ENCODE measurements around the gene GABBR2.

GABBR2 gene

DNA sequence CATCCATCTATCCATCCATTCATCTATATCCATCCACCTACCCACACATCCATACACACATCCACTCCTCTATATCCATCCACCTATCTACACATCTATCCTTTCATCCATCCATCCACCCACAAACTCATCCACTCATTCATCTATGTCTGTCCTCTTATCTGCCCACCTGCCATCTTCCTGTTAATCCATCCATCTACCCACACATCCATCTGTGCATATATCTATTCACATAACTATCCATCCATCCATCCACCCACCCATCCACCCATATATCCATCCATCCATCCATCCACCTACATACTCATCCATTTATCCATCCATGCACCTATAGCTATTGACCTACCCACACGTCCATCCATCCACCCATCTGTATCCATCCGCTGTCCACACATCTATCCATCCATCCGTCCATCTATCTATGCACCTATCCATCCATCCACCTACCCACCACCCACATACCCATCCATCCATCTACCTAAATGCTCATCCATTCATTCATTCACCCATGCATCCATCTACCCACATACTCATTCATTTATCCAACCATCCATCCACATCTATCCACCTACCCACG is 271.2 kb downstream of the GABBR2 start:
- Histone ChIP-seq H3K4me1 (ENCODE audit: insufficient read depth, low read length) (no peaks in the 10 kb centered on the region), H3K27ac (ENCODE audit: low read depth, low read length) (no peak overlapping the region), H3K36me3 (ENCODE audit: insufficient read depth, low read length) (no peaks in the 10 kb centered on the region), H3K9me3 (ENCODE audit: low read length) (no peaks in the 10 kb centered on the region), H3K4me3 (ENCODE audit: low read depth in 1 of 2, low read length in 2 of 2) (no peak overlapping the region), H3K27me3 (ENCODE audit: control insufficient read depth in 1 of 2, insufficient read depth in 2 of 2, low read length in 2 of 2) (no peaks in the 10 kb centered on the region), H3K9ac (ENCODE audit: low read length) (no peak overlapping the region)

DNA sequence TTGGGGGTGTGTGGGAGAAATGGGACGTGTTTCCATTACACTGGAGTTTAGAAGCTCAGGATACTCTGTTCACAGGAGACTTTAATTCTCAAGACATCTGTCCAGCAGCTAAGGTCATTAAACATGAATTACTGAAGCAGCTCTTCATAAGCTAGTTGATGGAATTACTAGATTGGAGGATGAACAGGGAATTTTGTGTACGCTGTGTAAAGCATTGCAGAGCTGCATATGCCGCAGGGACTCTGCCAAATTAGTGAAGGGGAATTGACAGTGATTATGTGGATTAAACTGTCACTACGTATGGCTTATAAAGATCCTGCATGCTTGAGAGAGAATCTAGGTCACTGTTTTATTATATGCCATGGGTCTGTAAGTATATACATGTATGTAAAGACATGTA is 275.8 kb downstream of the GABBR2 start:
- no peak overlapping the region for H3K9ac ChIP-seq (ENCODE audit: low read length)
- no peaks in the 10 kb centered on the region for H3K4me1 ChIP-seq (ENCODE audit: insufficient read depth, low read length)
- no peaks in the 10 kb centered on the region for H3K27me3 ChIP-seq (ENCODE audit: control insufficient read depth in 1 of 2, insufficient read depth in 2 of 2, low read length in 2 of 2)
- no peak overlapping the region for H3K27ac ChIP-seq (ENCODE audit: low read depth, low read length)
- no peaks in the 10 kb centered on the region for H3K9me3 ChIP-seq (ENCODE audit: low read length)
- no peak overlapping the region for H3K4me3 ChIP-seq (ENCODE audit: low read depth in 1 of 2, low read length in 2 of 2)
- no peaks in the 10 kb centered on the region for H3K36me3 ChIP-seq (ENCODE audit: insufficient read depth, low read length)

DNA sequence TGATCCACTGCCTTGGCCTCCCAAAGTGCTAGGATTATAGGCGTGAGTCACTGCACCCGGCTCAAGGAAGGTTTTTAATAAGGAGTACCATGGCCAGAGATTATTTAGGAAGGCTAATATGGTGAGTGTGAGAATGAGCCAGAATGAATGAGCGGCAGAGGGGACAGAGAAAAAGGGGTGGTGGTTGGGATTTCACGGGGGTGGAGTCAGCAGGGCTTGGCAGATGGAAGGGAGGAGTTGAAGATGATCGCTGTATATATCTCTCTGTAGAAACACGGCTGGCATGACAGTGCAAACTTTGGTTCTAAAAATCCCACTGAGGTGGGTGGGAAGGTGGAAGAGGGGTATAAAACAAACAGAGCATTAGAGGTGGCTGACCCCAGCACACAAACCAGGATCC is 276.6 kb downstream of the GABBR2 start:
- Histone ChIP-seq H3K4me1 (ENCODE audit: insufficient read depth, low read length) (no peaks in the 10 kb centered on the region), H3K9ac (ENCODE audit: low read length) (no peak overlapping the region), H3K4me3 (ENCODE audit: low read depth in 1 of 2, low read length in 2 of 2) (no peak overlapping the region), H3K9me3 (ENCODE audit: low read length) (no peaks in the 10 kb centered on the region), H3K36me3 (ENCODE audit: insufficient read depth, low read length) (no peaks in the 10 kb centered on the region), H3K27ac (ENCODE audit: low read depth, low read length) (no peak overlapping the region), H3K27me3 (ENCODE audit: control insufficient read depth in 1 of 2, insufficient read depth in 2 of 2, low read length in 2 of 2) (no peaks in the 10 kb centered on the region)

GRCh38 chr9:98430535-98431292 is 278.0 kb downstream of the GABBR2 start:
- Histone ChIP-seq H3K27ac (ENCODE audit: low read depth, low read length) (no peak overlapping the region), H3K4me1 (ENCODE audit: insufficient read depth, low read length) (no peaks in the 10 kb centered on the region), H3K27me3 (ENCODE audit: control insufficient read depth in 1 of 2, insufficient read depth in 2 of 2, low read length in 2 of 2) (no peaks in the 10 kb centered on the region), H3K36me3 (ENCODE audit: insufficient read depth, low read length) (no peaks in the 10 kb centered on the region), H3K9me3 (ENCODE audit: low read length) (no peaks in the 10 kb centered on the region), H3K9ac (ENCODE audit: low read length) (no peak overlapping the region), H3K4me3 (ENCODE audit: low read depth in 1 of 2, low read length in 2 of 2) (no peak overlapping the region)

DNA sequence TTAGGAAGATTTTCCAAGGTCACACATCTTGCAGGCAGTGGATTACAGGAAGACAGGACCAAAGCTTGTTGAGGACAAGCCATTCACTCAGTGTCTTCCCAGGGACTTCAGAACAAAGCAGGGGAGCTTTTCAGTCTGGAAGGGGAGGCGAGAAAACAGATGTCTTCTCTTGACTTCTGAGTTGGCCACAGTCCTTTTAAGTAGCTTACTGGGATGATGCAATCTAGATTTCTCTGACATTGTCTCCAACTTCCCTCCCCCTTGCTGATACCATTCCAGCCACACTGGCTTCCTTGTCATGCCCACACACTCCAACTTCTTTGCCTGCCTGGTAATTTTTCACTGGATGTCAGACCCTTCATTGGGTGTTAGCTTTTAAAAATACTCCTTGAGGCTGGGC is 279.1 kb downstream of the GABBR2 start:
- Histone ChIP-seq H3K27ac (ENCODE audit: low read depth, low read length) (no peak overlapping the region), H3K4me1 (ENCODE audit: insufficient read depth, low read length) (no peaks in the 10 kb centered on the region), H3K4me3 (ENCODE audit: low read depth in 1 of 2, low read length in 2 of 2) (no peak overlapping the region), H3K9ac (ENCODE audit: low read length) (no peak overlapping the region), H3K36me3 (ENCODE audit: insufficient read depth, low read length) (no peaks in the 10 kb centered on the region), H3K27me3 (ENCODE audit: control insufficient read depth in 1 of 2, insufficient read depth in 2 of 2, low read length in 2 of 2) (no peaks in the 10 kb centered on the region), H3K9me3 (ENCODE audit: low read length) (no peaks in the 10 kb centered on the region)

GRCh38 chr9:98428454-98428853 is 280.3 kb downstream of the GABBR2 start:
- Histone ChIP-seq H3K9ac (ENCODE audit: low read length) (no peak overlapping the region), H3K27me3 (ENCODE audit: control insufficient read depth in 1 of 2, insufficient read depth in 2 of 2, low read length in 2 of 2) (no peaks in the 10 kb centered on the region), H3K27ac (ENCODE audit: low read depth, low read length) (no peak overlapping the region), H3K4me1 (ENCODE audit: insufficient read depth, low read length) (no peaks in the 10 kb centered on the region), H3K9me3 (ENCODE audit: low read length) (no peaks in the 10 kb centered on the region), H3K4me3 (ENCODE audit: low read depth in 1 of 2, low read length in 2 of 2) (no peak overlapping the region), H3K36me3 (ENCODE audit: insufficient read depth, low read length) (no peaks in the 10 kb centered on the region)

- no peak overlapping the region for H3K27ac ChIP-seq (ENCODE audit: low read depth, low read length)
Observed at GRCh38 chr9:98427491-98427890, 281.2 kb downstream of the GABBR2 start.

GRCh38 chr9:98425079-98425478 is 283.7 kb downstream of the GABBR2 start:
- Histone ChIP-seq H3K27ac (ENCODE audit: low read depth, low read length) (no peak overlapping the region), H3K36me3 (ENCODE audit: insufficient read depth, low read length) (no peaks in the 10 kb centered on the region), H3K4me3 (ENCODE audit: low read depth in 1 of 2, low read length in 2 of 2) (no peak overlapping the region), H3K9me3 (ENCODE audit: low read length) (no peaks in the 10 kb centered on the region), H3K27me3 (ENCODE audit: control insufficient read depth in 1 of 2, insufficient read depth in 2 of 2, low read length in 2 of 2) (no peaks in the 10 kb centered on the region), H3K9ac (ENCODE audit: low read length) (no peak overlapping the region), H3K4me1 (ENCODE audit: insufficient read depth, low read length) (no peaks in the 10 kb centered on the region)

More at GRCh38 chr9:98427491-98427890, 281.2 kb downstream of the GABBR2 start:
- Histone ChIP-seq H3K9me3 (ENCODE audit: low read length) (no peaks in the 10 kb centered on the region), H3K4me1 (ENCODE audit: insufficient read depth, low read length) (no peaks in the 10 kb centered on the region), H3K4me3 (ENCODE audit: low read depth in 1 of 2, low read length in 2 of 2) (no peak overlapping the region), H3K9ac (ENCODE audit: low read length) (no peak overlapping the region), H3K36me3 (ENCODE audit: insufficient read depth, low read length) (no peaks in the 10 kb centered on the region), H3K27me3 (ENCODE audit: control insufficient read depth in 1 of 2, insufficient read depth in 2 of 2, low read length in 2 of 2) (no peaks in the 10 kb centered on the region)

GRCh38 chr9:98419260-98419603 is 289.5 kb downstream of the GABBR2 start:
- Histone ChIP-seq H3K27ac (ENCODE audit: low read depth, low read length) (no peak overlapping the region), H3K27me3 (ENCODE audit: control insufficient read depth in 1 of 2, insufficient read depth in 2 of 2, low read length in 2 of 2) (no peaks in the 10 kb centered on the region), H3K36me3 (ENCODE audit: insufficient read depth, low read length) (no peaks in the 10 kb centered on the region), H3K4me3 (ENCODE audit: low read depth in 1 of 2, low read length in 2 of 2) (no peak overlapping the region), H3K9me3 (ENCODE audit: low read length) (no peaks in the 10 kb centered on the region), H3K9ac (ENCODE audit: low read length) (no peak overlapping the region), H3K4me1 (ENCODE audit: insufficient read depth, low read length) (no peaks in the 10 kb centered on the region)

DNA sequence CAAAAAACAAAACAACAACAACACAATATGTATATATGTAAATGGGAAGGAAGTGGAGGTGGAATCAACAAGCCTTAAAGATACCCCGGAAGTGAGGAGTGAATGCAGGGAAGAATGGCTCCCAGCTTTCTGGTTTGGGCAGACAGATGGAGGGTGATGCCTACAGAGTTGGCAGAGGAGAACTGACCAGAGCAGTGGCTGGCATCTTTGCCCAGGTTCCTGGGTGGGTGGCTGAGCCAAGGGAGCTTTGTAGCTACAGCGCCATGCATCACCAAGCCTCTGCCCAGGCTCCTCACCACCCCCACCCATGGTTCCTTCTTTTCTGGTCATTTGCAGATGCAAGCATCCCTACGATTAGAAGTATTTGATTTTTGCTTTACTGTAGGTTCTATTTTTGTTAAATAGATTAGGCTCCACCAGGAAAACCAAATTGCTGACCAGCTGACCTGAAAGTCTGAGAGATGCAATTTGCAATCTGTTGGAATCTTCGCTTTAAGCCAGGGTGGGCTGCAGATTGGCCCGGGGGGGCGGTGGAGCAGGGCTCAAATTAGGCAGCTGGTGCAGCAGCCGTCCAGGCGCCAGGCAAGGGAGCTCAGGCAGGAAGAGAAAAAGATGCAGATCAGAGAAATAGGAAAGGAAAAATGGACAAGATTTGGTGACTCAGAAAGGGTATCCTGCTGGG is 290.0 kb downstream of the GABBR2 start:
- H3K4me1 ChIP-seq (ENCODE audit: insufficient read depth, low read length) = no peaks in the 10 kb centered on the region
- no peak overlapping the region for H3K9ac ChIP-seq (ENCODE audit: low read length)
- no peaks in the 10 kb centered on the region for H3K9me3 ChIP-seq (ENCODE audit: low read length)
- no peaks in the 10 kb centered on the region for H3K36me3 ChIP-seq (ENCODE audit: insufficient read depth, low read length)
- H3K27me3 ChIP-seq (ENCODE audit: control insufficient read depth in 1 of 2, insufficient read depth in 2 of 2, low read length in 2 of 2) = no peaks in the 10 kb centered on the region
- H3K4me3 ChIP-seq (ENCODE audit: low read depth in 1 of 2, low read length in 2 of 2) = no peak overlapping the region
- H3K27ac ChIP-seq (ENCODE audit: low read depth, low read length) = no peak overlapping the region

GRCh38 chr9:98416294-98417248 is 292.2 kb downstream of the GABBR2 start:
- Histone ChIP-seq H3K27ac (ENCODE audit: low read depth, low read length) (no peak overlapping the region), H3K4me1 (ENCODE audit: insufficient read depth, low read length) (no peaks in the 10 kb centered on the region), H3K9ac (ENCODE audit: low read length) (no peak overlapping the region), H3K27me3 (ENCODE audit: control insufficient read depth in 1 of 2, insufficient read depth in 2 of 2, low read length in 2 of 2) (no peaks in the 10 kb centered on the region), H3K36me3 (ENCODE audit: insufficient read depth, low read length) (no peaks in the 10 kb centered on the region), H3K4me3 (ENCODE audit: low read depth in 1 of 2, low read length in 2 of 2) (no peak overlapping the region), H3K9me3 (ENCODE audit: low read length) (no peaks in the 10 kb centered on the region)
